ENCODE data around the gene DPF3.

Gene DPF3

GRCh38 chr14:72629534-72629933 lies 264.4 kb downstream of the DPF3 start:
- Histone ChIP-seq H3K4me3 (replicated peaks; ENCODE audit: low read depth, low read length) (no peak overlapping the region), H3K27me3 (replicated peaks; ENCODE audit: control insufficient read depth, insufficient read depth, low read length) (no peaks in the 10 kb centered on the region), H3K36me3 (ENCODE audit: control insufficient read depth, insufficient read depth, low read length) (no peaks in the 10 kb centered on the region)
- TF ChIP-seq CTCF (IDR thresholded peaks at IDR 0.05; ENCODE audit: insufficient read depth, low read length, poor library complexity, severe bottlenecking) = no peak
- no peak for DNase-seq (ENCODE audit: extremely low read depth, insufficient read length)

GRCh38 chr14:72625689-72626088 lies 268.2 kb downstream of the DPF3 start:
- Histone ChIP-seq H3K36me3 (ENCODE audit: control insufficient read depth, insufficient read depth, low read length) (no peaks in the 10 kb centered on the region), H3K27me3 (replicated peaks; ENCODE audit: control insufficient read depth, insufficient read depth, low read length) (no peaks in the 10 kb centered on the region), H3K4me3 (replicated peaks; ENCODE audit: low read depth, low read length) (no peak overlapping the region)
- no peak for TF ChIP-seq CTCF (IDR thresholded peaks at IDR 0.05; ENCODE audit: insufficient read depth, low read length, poor library complexity, severe bottlenecking)
- peak; percentile 59 for DNase-seq (ENCODE audit: extremely low read depth, insufficient read length)

GRCh38 chr14:72621387-72622065 lies 272.4 kb downstream of the DPF3 start:
- TF ChIP-seq CTCF (IDR thresholded peaks at IDR 0.05; ENCODE audit: insufficient read depth, low read length, poor library complexity, severe bottlenecking) = no peak
- Histone ChIP-seq H3K36me3 (ENCODE audit: control insufficient read depth, insufficient read depth, low read length) (no peaks in the 10 kb centered on the region), H3K4me3 (replicated peaks; ENCODE audit: low read depth, low read length) (no peak overlapping the region), H3K27me3 (replicated peaks; ENCODE audit: control insufficient read depth, insufficient read depth, low read length) (no peaks in the 10 kb centered on the region)
- no peak for DNase-seq (ENCODE audit: extremely low read depth, insufficient read length)

DNA sequence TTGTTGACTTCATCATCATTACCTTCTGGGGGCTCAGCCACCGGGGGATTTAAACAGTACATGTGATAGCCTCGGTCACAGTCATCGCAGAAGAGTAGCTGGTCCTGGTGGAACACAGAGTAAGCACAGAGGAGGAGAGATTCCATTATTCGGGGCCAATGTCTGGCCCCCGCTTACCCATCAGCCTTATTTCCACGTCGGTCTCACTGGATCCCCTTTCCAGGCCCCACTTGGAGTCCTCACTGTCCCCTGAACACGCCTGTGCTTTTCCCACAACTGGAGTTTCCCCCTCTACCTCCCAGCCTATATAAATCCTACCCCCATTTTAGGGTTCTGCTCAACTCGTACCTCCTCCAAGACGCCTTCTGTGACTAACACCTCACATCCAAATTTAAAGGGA lies 274.0 kb downstream of the DPF3 start:
- Histone ChIP-seq H3K4me3 (replicated peaks; ENCODE audit: low read depth, low read length) (no peak overlapping the region), H3K27me3 (replicated peaks; ENCODE audit: control insufficient read depth, insufficient read depth, low read length) (no peaks in the 10 kb centered on the region), H3K36me3 (ENCODE audit: control insufficient read depth, insufficient read depth, low read length) (no peaks in the 10 kb centered on the region)
- DNase-seq (ENCODE audit: extremely low read depth, insufficient read length) = no peak
- no peak for TF ChIP-seq CTCF (IDR thresholded peaks at IDR 0.05; ENCODE audit: insufficient read depth, low read length, poor library complexity, severe bottlenecking)

DNA sequence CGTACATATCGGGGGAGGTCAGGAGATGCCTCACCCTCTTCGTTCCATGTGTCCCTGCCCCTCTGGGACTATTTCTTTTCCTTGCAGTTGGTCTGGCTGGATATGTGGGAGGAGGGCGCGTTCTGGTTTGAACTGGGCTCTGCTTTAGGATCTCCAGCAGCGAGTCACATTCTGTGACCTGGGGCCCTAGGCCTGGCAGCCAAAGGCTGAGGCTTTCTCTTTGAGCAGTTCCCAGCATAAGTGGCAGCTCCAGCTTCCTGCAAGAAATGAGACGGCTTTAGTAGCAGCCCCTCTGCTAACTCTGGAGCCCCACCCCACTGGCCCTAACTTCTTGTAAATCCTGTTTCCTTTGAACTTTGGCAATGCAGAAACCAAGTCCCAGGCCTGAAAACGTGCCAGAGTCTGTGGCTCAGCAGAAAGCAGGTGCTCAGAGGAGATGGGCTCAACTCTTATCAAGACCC lies 274.8 kb downstream of the DPF3 start:
- no peak for TF ChIP-seq CTCF (IDR thresholded peaks at IDR 0.05; ENCODE audit: insufficient read depth, low read length, poor library complexity, severe bottlenecking)
- no peak for DNase-seq (ENCODE audit: extremely low read depth, insufficient read length)
- Histone ChIP-seq H3K36me3 (ENCODE audit: control insufficient read depth, insufficient read depth, low read length) (no peaks in the 10 kb centered on the region), H3K27me3 (replicated peaks; ENCODE audit: control insufficient read depth, insufficient read depth, low read length) (no peaks in the 10 kb centered on the region), H3K4me3 (replicated peaks; ENCODE audit: low read depth, low read length) (no peak overlapping the region)

DNA sequence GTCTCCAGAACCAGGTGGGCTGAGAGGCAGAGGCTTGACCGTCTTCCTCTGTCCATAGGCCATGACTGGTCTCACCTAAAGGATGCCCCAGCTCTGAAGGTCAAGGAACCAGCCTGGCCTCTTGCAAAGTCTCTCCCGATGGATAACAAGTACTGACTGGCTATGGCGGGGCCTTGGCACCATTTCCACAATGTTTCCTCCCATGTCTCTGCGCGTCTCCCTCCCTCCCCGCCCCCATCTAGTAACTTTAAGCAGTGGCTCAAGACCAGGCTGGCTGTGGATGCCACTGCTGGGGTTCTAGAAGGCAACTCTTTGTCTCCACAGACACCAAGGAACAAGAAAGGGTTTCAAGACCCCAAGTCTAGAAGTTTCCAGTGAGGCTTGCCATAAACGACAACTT lies 275.5 kb downstream of the DPF3 start:
- Histone ChIP-seq H3K36me3 (ENCODE audit: control insufficient read depth, insufficient read depth, low read length) (no peaks in the 10 kb centered on the region), H3K27me3 (replicated peaks; ENCODE audit: control insufficient read depth, insufficient read depth, low read length) (no peaks in the 10 kb centered on the region), H3K4me3 (replicated peaks; ENCODE audit: low read depth, low read length) (no peak overlapping the region)
- DNase-seq (ENCODE audit: extremely low read depth, insufficient read length) = no peak
- no peak for TF ChIP-seq CTCF (IDR thresholded peaks at IDR 0.05; ENCODE audit: insufficient read depth, low read length, poor library complexity, severe bottlenecking)
